COLO668 (cell line): ENCODE measurements around the gene SLC39A8.
"Not testable (repeated sequence)": the region's sequence is repeated elsewhere in the genome, so short reads cannot be mapped to it uniquely, and the experiment has no call there.

ENCODE experiments used
- DNase-seq: peaks from one replicate; lab custom pipeline; 2025; ENCODE audit not compliant: unreplicated experiment; lab: John Stamatoyannopoulos, UW

The SLC39A8 gene

GRCh38 chr4:102302762-102303161 is 42.5 kb downstream of the SLC39A8 start:
- no peak for DNase-seq

DNA sequence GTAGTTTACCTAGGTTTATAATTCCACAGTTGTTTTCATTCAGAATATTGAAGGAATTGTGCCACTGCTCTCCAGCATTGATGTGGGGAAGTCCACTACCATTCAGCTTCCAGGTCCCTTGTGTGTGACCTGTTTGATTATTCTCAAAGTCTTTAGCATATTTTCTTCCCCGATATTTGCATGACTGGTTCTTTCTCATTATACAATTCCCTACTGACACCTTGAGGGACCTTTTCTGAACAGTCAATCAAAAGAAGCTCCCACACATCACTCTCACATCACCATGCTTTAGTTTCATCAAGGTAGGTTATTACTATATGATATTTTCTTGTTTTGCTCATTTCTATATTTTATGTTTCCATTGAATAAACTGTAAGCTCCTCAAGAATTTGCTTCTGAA is 44.1 kb downstream of the SLC39A8 start:
- DNase-seq, result no peak

GRCh38 chr4:102299354-102300107 is 45.8 kb downstream of the SLC39A8 start:
- DNase-seq, result no peak

- DNase-seq, result no peak
Measured at GRCh38 chr4:102298716-102299115, 46.6 kb downstream of the SLC39A8 start.

- no peak for DNase-seq
Measured at GRCh38 chr4:102295153-102295862, 50.0 kb downstream of the SLC39A8 start.

GRCh38 chr4:102288497-102288896 is 56.8 kb downstream of the SLC39A8 start:
- no peak for DNase-seq

DNA sequence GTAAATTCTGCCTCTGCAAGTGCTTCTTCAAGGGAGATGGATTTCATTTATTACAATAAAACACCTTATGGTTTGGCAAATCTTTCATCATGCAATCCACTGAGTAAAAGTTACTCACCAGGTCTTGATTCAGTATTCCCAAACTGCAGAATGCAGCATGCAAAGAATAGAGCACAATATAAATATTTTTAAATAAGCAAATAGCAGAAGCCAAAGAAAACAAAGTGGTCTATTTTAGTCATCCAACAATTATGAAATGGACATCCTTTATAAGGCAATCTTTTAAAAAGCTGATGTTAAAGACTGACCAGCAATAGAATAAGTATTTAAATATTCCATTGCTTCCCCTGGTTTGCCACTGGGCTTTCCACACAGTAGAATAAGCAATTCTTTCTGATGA is 59.5 kb downstream of the SLC39A8 start:
- no peak for DNase-seq

DNA sequence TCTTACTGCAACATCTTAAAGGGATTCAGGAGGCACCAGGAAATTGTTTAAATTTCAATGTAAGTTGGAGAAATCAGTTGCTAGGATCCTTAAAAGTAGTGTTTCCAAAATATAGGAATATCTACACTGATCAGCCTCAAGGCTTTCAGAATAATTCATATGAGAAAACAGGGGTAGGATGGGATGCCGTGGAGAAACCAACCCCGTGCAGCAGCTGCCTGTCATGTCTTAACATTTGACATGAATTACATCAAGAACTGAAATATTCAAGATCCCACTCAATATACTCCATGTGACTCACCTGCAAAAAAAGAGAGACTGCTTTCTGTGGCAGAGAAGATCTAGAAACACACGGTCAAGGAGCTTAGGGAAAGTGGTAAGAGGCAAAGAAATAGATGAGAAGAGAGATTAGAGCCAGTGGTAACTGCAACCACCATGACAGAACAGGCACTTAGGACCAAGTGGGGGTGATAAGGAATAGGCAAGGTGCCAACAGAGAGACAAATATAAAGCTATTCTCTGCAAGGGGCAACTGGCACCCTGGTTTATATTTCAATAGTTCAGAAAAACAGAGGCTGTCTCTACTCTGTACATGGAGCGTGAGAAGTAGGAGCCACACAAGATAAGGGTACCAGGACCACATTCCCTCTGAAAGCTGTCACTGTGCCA is 64.0 kb downstream of the SLC39A8 start:
- no peak for DNase-seq

- DNase-seq, result not testable (repeated sequence)
Measured at GRCh38 chr4:102273317-102273716, 72.0 kb downstream of the SLC39A8 start.

GRCh38 chr4:102272318-102272717 is 73.0 kb downstream of the SLC39A8 start:
- DNase-seq, result no peak

GRCh38 chr4:102268355-102268754 is 76.9 kb downstream of the SLC39A8 start:
- DNase-seq, result no peak

DNA sequence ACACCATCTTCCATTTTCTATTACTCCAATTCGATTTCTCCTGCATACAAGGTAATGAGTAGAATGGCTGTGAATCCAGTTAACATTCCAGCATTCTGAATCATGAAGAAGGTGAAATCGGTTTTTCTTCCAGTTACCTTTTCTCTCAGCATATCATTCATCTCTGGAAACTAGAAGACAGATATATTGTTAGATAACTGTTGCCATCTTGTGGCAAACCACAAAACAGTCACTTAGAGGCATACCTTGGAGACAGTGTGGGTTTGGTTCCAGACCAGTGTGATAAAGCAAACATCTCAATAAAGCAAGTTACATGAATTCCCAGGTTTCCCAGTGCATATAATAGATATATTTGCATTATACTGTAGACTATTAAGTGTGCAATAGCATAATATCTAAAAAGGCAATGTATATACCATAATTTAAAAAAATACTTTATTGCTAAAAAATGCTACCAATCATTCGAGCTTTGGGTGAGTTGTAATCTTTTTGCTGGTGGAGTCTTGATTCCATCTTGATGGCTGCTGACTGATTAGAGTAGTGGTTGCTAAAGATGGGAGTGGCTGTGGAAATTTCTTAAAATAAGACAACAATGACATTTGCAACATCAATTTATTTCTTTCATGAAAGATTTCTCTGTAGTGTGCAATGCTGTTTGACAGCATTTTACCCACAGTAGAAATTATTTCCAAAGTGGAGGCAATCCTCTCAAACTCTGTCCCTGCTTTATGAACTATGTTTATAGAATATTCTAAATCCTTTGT is 82.1 kb downstream of the SLC39A8 start:
- DNase-seq, result no peak

GRCh38 chr4:102259702-102260101 is 85.6 kb downstream of the SLC39A8 start:
- DNase-seq, result no peak

GRCh38 chr4:102259081-102259480 is 86.2 kb downstream of the SLC39A8 start:
- no peak for DNase-seq

GRCh38 chr4:102256321-102256720 is 89.0 kb downstream of the SLC39A8 start:
- DNase-seq, result no peak

- no peak for DNase-seq
Measured at GRCh38 chr4:102253860-102254259, 91.4 kb downstream of the SLC39A8 start.

DNA sequence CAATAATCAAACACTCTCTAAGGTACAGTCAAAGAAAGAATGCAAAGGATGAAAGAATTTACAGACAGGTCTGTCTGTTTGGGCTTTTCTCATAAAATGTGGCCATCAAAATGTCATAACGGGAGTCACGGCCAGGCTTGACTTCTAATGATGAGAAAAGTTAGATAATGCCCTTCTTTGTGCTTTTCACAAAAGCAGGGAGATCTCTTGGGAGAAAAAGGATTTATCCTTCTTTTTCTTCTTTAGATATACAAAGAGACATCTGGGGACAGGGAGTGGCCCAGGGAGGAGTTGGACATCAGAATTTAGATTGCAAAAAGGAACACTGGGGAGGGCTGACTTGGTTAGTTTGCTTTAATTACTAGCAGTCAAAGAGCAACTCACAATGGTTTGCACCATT is 93.1 kb downstream of the SLC39A8 start:
- no peak for DNase-seq

DNA sequence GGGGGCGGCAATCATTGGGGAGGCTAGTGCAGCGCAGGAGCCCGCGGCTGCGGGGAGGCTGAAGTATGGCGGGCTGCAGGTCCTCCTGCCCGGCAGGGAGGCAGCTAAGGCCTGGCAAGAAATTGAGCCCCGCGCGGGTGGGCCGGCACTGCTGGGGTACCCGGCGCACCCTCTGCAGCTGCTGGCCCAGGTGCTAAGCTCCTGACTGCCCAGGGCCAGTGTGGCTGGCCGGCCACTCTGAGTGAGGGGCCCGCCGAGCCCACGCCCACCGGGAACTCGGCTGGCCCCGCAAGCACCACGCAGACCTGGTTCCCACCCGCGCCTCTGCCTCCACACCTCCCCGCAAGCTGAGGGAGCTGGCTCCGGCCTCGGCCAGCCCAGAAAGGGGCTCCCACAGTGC is 94.9 kb downstream of the SLC39A8 start:
- no peak for DNase-seq

GRCh38 chr4:102247041-102247440 is 98.2 kb downstream of the SLC39A8 start:
- DNase-seq, result no peak

DNA sequence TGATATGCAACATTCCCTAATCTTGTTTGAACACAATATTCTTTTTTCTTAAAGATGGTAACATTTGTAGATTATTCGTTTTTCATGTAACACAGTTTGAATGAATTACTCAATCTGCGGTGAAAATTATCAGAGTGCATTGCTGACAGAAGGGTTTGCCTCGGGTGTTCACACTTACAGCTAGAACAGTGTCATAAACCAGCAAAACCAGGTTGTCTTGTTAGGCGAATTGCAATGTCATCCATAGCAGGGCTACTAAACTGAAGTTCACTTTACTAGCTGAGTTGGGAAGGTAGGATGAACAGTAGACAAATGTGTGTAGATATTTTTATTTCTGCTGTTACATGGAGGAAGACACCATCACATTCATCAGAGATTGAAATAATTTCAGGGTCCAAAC is 98.9 kb downstream of the SLC39A8 start:
- no peak for DNase-seq

GRCh38 chr4:102244878-102245535 is 100.3 kb downstream of the SLC39A8 start:
- no peak for DNase-seq
